Gastrocnemius medialis (tissue), 4 donors: Measurements from ENCODE around the gene SEC61A1. TPM values are rescaled to one million over a fixed set of nuclear protein-coding genes. Genes with fewer than 3 reads are reported as not detected.

ENCODE experiments used
- ATAC-seq, 2 donors: fragments of 150-250 bp; one replicate each; pipeline ENCODE4 v1.9.1; 2016
- DNase-seq, 2 donors: peaks; one replicate each; pipeline ENCODE4 v3.0.0-alpha.2; 2019
- H3K27ac ChIP-seq, 4 donors: fragments of 200-600 bp; sonication (generic); 1 replicate in 1 of 4; 2 replicates in 3 of 4; pipeline ENCODE4 v1.5.1; 2016 to 2018; ENCODE audit warnings: mild to moderate bottlenecking in 2 of 4, moderate library complexity in 1 of 4
- H3K27me3 ChIP-seq, 3 donors: fragments of 200-600 bp; sonication (generic) in 2 of 3; 1 replicate in 1 of 3; 2 replicates in 2 of 3; pipeline versions ENCODE4 v1.5.1 to v1.6.0; 2016 to 2019; ENCODE audit warnings: mild to moderate bottlenecking in 1 of 3, moderate library complexity in 1 of 3
- H3K36me3 ChIP-seq, 2 donors: fragments of 200-600 bp; sonication (generic) in 1 of 2; one replicate each; pipeline ENCODE4 v1.5.1; 2017 to 2018
- H3K4me1 ChIP-seq, 2 donors: fragments of 200-600 bp; sonication (generic) in 1 of 2; one replicate each; pipeline ENCODE4 v1.5.1; 2016 to 2017; ENCODE audit warnings: mild to moderate bottlenecking in 2 of 2
- H3K4me3 ChIP-seq, 4 donors: fragments of 200-600 bp; sonication (generic) in 3 of 4; 1 replicate in 1 of 4; 2 replicates in 3 of 4; pipeline ENCODE4 v1.5.1; 2016 to 2019; ENCODE audit warnings: mild to moderate bottlenecking in 2 of 4
- H3K9me3 ChIP-seq, 3 donors: fragments of 200-600 bp; sonication (generic) in 2 of 3; 1 replicate in 1 of 3; 2 replicates in 2 of 3; pipeline ENCODE4 v1.5.1; 2016 to 2019
- CTCF ChIP-seq, 5 experiments: fragments of 450-650 bp in 3 of 5; fragments of 200-600 bp in 2 of 5; sonication (generic) in 2 of 5; IDR thresholded peaks in 4 of 5; conservative IDR thresholded peaks in 1 of 5; 1 replicate in 4 of 5; 2 replicates in 1 of 5; pipeline ENCODE4 v1.5.1; 2016 to 2019; ENCODE audit warnings: antibody characterized with exemption in 5 of 5, mild to moderate bottlenecking in 3 of 5, moderate library complexity in 3 of 5
- POLR2A ChIP-seq, 2 donors: fragments of 450-650 bp; IDR thresholded peaks; one replicate each; pipeline ENCODE4 v1.6.1; 2017; ENCODE audit warnings: antibody characterized with exemption in 2 of 2, mild to moderate bottlenecking in 2 of 2, moderate library complexity in 2 of 2
- in situ Hi-C, 4 donors: fragments of 200-750 bp; cut with MboI; loops; one replicate each; pipeline versions ENCODE4 v1.15.0 to v1.8.0; 2017; ENCODE audit warnings: low sequenced_read_pairs in 4 of 4
- intact Hi-C: fragments of 100-400 bp; cut with DNase I; formaldehyde crosslinking; loops from one replicate; pipeline ENCODE4 v1.15.1; 2023; ENCODE audit warnings: low total_unique reads
- total RNA-seq, 4 donors: library from RNA; depleted of rRNA; stranded (reverse); fragments of >200 nt; gene quantifications; one replicate each; pipeline versions ENCODE4 v1.1.0 to v1.2.3, GENCODE V29; 2016

Gene SEC61A1
- total RNA-seq, 4 donors from 2014 or later, result 81.6 to 135 (median 106) TPM

DNA sequence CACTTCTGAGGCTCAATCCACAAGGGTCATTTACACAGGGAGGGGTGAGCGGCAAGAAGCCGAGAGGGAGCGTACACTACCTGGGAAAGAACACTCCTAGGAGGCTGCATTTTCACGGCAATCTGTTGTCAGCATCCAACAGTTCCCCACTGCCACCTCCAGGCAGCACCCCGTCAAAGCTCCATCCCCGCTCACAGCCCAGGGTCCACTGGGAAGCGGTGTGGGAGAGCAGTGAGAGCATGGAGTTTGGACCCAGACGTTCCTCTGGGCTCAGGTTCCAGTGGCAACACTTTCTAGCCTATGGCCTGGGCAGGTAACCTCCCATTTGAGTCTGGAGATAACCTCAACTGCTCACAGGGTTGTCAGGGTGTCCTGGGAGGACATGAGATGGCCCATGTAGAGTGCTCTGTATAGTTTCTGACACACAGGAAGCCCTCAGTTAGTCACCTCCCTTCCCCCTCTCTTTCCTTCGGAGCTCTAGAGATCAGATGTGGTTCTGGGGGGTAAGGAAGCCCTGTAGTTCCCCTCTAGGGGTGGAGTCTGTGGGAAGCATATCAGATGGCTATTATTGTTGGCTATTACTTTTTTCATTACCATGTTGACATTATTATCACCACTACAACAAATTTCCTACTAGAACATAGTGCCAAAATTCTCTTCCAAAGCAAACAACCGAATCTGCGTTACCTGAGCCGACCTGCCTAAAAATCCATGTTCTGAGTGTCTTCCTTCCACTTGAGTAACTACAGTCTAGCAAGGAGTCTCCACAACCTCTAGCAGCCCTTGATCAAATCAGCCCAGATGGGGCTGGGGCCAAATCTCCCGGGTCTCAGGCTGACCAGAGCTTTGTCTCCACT is 42.3 kb downstream of the SEC61A1 start:
- Histone ChIP-seq H3K27ac (no peak overlapping the region), H3K36me3 (peaks cover 0 to 11% of the 10 kb centered on the region in 2 donors), H3K27me3 (no peaks in the 10 kb centered on the region), H3K4me3 (no peak overlapping the region), H3K9me3 (no peaks in the 10 kb centered on the region), H3K4me1 (peaks cover 0 to 4% of the 10 kb centered on the region in 2 donors)
- in situ Hi-C loops, result loop anchor here (10.0 to 25.0 kb wide), 3 partner anchors 393 to 518 kb away; partner anchors contain the start of gene GATA2 (in 1 of the 4)
- DNase-seq (no peak), ATAC-seq (peak in 1 of 2 donors; percentile 37)
- no peak for TF ChIP-seq CTCF (IDR thresholded peaks at IDR 0.05 in 4 of 5, conservative IDR thresholded peaks at IDR 0.05 in 1 of 5)
- no peak for TF ChIP-seq POLR2A (IDR thresholded peaks at IDR 0.05)
- intact Hi-C loops, result loop anchor here (1.0 to 10.0 kb wide), 4 partner anchors 38 to 514 kb away; no protein-coding TSS in a partner anchor

DNA sequence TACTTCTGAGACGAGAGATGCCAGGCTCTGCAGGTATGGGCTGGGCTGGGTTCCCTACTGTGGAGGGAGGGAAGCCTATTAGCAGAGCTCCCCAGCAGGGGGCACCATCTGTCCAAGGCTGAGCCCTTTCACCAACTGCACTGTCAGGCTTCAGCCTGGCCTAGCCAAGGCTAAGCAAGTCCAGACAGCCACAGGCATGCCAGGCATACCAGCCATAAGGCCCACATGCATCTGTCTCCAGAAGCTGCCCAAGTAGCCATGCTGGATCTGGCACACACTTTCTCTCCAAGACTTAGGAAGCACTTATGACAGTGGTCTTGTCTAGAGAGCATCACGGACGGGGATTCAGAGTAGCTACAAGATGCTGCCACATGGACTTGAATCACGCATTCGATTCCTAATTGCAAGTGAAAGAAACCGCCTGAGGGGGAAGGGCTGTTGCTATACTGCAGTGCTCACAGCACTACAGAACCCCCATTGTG is 43.0 kb downstream of the SEC61A1 start:
- no peak overlapping the region for H3K4me3 ChIP-seq
- H3K36me3 ChIP-seq, result peaks cover 0 to 15% of the 10 kb centered on the region in 2 donors
- no peak overlapping the region for H3K27ac ChIP-seq
- in situ Hi-C loops (loop anchor here (10.0 to 25.0 kb wide), 3 partner anchors 392 to 517 kb away; partner anchors contain the start of gene GATA2 (in 1 of the 4)), intact Hi-C loops (loop anchor here (1.0 to 10.0 kb wide), 4 partner anchors 37 to 513 kb away; no protein-coding TSS in a partner anchor)
- peaks cover 0 to 4% of the 10 kb centered on the region in 2 donors for H3K4me1 ChIP-seq
- no peaks in the 10 kb centered on the region for H3K27me3 ChIP-seq
- ATAC-seq (peak; percentile 81 to 95), DNase-seq (peak in 1 of 2 donors; percentile 72)
- no peaks in the 10 kb centered on the region for H3K9me3 ChIP-seq
- TF ChIP-seq POLR2A (IDR thresholded peaks at IDR 0.05) (no peak), CTCF (IDR thresholded peaks at IDR 0.05 in 4 of 5, conservative IDR thresholded peaks at IDR 0.05 in 1 of 5) (peak; percentile 68 to 81 (median 78))

- Histone ChIP-seq H3K27me3 (no peaks in the 10 kb centered on the region), H3K4me1 (peaks cover 0 to 4% of the 10 kb centered on the region in 2 donors), H3K4me3 (no peak overlapping the region), H3K9me3 (no peaks in the 10 kb centered on the region), H3K36me3 (peaks cover 0 to 15% of the 10 kb centered on the region in 2 donors), H3K27ac (no peak overlapping the region)
- no peak for ATAC-seq
- intact Hi-C loops (loop anchor here (5.0 to 10.0 kb wide), 2 partner anchors 34 to 227 kb away; no protein-coding TSS in a partner anchor), in situ Hi-C loops (loop anchor here (10.0 to 25.0 kb wide), 3 partner anchors 389 to 514 kb away; partner anchors contain the start of gene GATA2 (in 1 of the 4))
- TF ChIP-seq POLR2A (IDR thresholded peaks at IDR 0.05), result no peak
- no peak for TF ChIP-seq CTCF (IDR thresholded peaks at IDR 0.05 in 4 of 5, conservative IDR thresholded peaks at IDR 0.05 in 1 of 5)
- no peak for DNase-seq
Measured at GRCh38 chr3:128098234-128098633, 46.0 kb downstream of the SEC61A1 start.

- Histone ChIP-seq H3K4me3 (no peak overlapping the region), H3K4me1 (peaks cover 0 to 4% of the 10 kb centered on the region in 2 donors), H3K27me3 (no peaks in the 10 kb centered on the region), H3K9me3 (no peaks in the 10 kb centered on the region), H3K36me3 (peaks cover 0 to 9% of the 10 kb centered on the region in 2 donors), H3K27ac (no peak overlapping the region)
- ATAC-seq, result no peak
- TF ChIP-seq POLR2A (IDR thresholded peaks at IDR 0.05) (no peak), CTCF (IDR thresholded peaks at IDR 0.05 in 4 of 5, conservative IDR thresholded peaks at IDR 0.05 in 1 of 5) (no peak)
- intact Hi-C loops (no loop called here), in situ Hi-C loops (no loop called here)
- DNase-seq, result no peak
Measured at GRCh38 chr3:128100161-128100560, 47.9 kb downstream of the SEC61A1 start.
